Measurements from ENCODE around the gene UBE2H.

GRCh38 chr7:129858490-129858889 is 94.3 kb downstream of the UBE2H start:
- TF ChIP-seq CTCF (IDR thresholded peaks at IDR 0.05) (no peak), POLR2AphosphoS5 (IDR thresholded peaks at IDR 0.05; ENCODE audit: insufficient read depth in 1 of 2, low read depth in 1 of 2) (no peak)
